ENCODE measurements around the gene CHMP2A. TPM values are rescaled to one million over a fixed set of nuclear protein-coding genes. Genes with fewer than 3 reads are reported as not detected.
A peak's percentile ranks its signal among the peaks of the same experiment; 100 is the strongest.

The CHMP2A gene
- total RNA-seq, 1 donor from 2014 or later, result 132 TPM

GRCh38 chr19:58516964-58517833 is 37.7 kb downstream of the CHMP2A start:
- peaks cover 10% of the 10 kb centered on the region for H3K36me3 Mint-ChIP-seq (ENCODE audit: unreplicated experiment)
- no peaks in the 10 kb centered on the region for H3K9me3 Mint-ChIP-seq (ENCODE audit: unreplicated experiment)
- DNase-seq (ENCODE audit: extremely low spot score, unreplicated experiment), result no peak
- H3K27ac Mint-ChIP-seq (ENCODE audit: unreplicated experiment), result no peak overlapping the region
- peak overlapping the region; percentile 38 for H3K4me3 Mint-ChIP-seq (ENCODE audit: unreplicated experiment)
- TF ChIP-seq CTCF (IDR thresholded peaks at IDR 0.05), result no peak
- H3K27me3 Mint-ChIP-seq (ENCODE audit: unreplicated experiment), result no peaks in the 10 kb centered on the region
- H3K4me1 Mint-ChIP-seq (ENCODE audit: unreplicated experiment), result peaks cover 30% of the 10 kb centered on the region

GRCh38 chr19:58516246-58516836 is 38.6 kb downstream of the CHMP2A start:
- DNase-seq (ENCODE audit: extremely low spot score, unreplicated experiment), result no peak
- Mint-ChIP-seq H3K27ac (ENCODE audit: unreplicated experiment) (no peak overlapping the region), H3K4me1 (ENCODE audit: unreplicated experiment) (peaks cover 30% of the 10 kb centered on the region), H3K9me3 (ENCODE audit: unreplicated experiment) (no peaks in the 10 kb centered on the region), H3K27me3 (ENCODE audit: unreplicated experiment) (no peaks in the 10 kb centered on the region), H3K36me3 (ENCODE audit: unreplicated experiment) (peaks cover 10% of the 10 kb centered on the region), H3K4me3 (ENCODE audit: unreplicated experiment) (no peak overlapping the region)
- no peak for TF ChIP-seq CTCF (IDR thresholded peaks at IDR 0.05)

GRCh38 chr19:58515259-58515658 is 39.6 kb downstream of the CHMP2A start:
- Mint-ChIP-seq H3K36me3 (ENCODE audit: unreplicated experiment) (peaks cover 10% of the 10 kb centered on the region), H3K27me3 (ENCODE audit: unreplicated experiment) (no peaks in the 10 kb centered on the region), H3K9me3 (ENCODE audit: unreplicated experiment) (no peaks in the 10 kb centered on the region), H3K4me1 (ENCODE audit: unreplicated experiment) (peaks cover 27% of the 10 kb centered on the region), H3K27ac (ENCODE audit: unreplicated experiment) (peak overlapping the region; percentile 31), H3K4me3 (ENCODE audit: unreplicated experiment) (no peak overlapping the region)
- DNase-seq (ENCODE audit: extremely low spot score, unreplicated experiment), result no peak
- no peak for TF ChIP-seq CTCF (IDR thresholded peaks at IDR 0.05)

- Mint-ChIP-seq H3K4me1 (ENCODE audit: unreplicated experiment) (peaks cover 22% of the 10 kb centered on the region), H3K4me3 (ENCODE audit: unreplicated experiment) (no peak overlapping the region), H3K27me3 (ENCODE audit: unreplicated experiment) (no peaks in the 10 kb centered on the region), H3K36me3 (ENCODE audit: unreplicated experiment) (peaks cover 10% of the 10 kb centered on the region), H3K9me3 (ENCODE audit: unreplicated experiment) (no peaks in the 10 kb centered on the region), H3K27ac (ENCODE audit: unreplicated experiment) (no peak overlapping the region)
- no peak for DNase-seq (ENCODE audit: extremely low spot score, unreplicated experiment)
- no peak for TF ChIP-seq CTCF (IDR thresholded peaks at IDR 0.05)
Observed at GRCh38 chr19:58514564-58515022, 40.3 kb downstream of the CHMP2A start.

All from osteocyte (in vitro differentiated cells).